ENCODE results near the gene FBLN2. TPM values are rescaled to one million over a fixed set of nuclear protein-coding genes. Genes with fewer than 3 reads are reported as not detected.

The FBLN2 gene
- total RNA-seq, 2 experiments from 2014 or later = not detected

DNA sequence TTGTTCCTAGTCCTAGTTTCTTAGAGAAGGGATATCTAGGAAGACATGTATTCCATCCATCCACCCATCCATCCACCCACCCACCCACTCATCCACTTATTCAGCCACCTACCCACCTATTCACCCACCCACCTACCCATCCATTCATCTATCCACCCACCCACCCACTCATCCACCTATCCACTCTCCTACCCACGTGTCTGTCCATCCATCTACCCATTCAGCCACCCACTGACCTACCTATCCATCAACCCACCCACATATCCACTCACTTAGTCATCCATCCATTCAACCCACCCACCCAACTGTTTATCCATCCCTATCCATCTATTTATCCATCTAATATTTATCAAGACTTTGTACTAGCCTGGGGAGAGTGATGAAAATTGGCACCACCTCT is 120.5 kb downstream of the FBLN2 start:
- H3K27me3 Mint-ChIP-seq = peaks cover 3% of the 10 kb centered on the region
- DNase-seq = no peak
- POLR2A ChIA-PET = no interaction called here
- no peaks in the 10 kb centered on the region for H3K9me3 Mint-ChIP-seq
- no peak overlapping the region for H3K27ac Mint-ChIP-seq
- CTCF ChIA-PET = no interaction called here
- no peaks in the 10 kb centered on the region for H3K4me1 Mint-ChIP-seq
- no peaks in the 10 kb centered on the region for H3K36me3 Mint-ChIP-seq (ENCODE audit: low read depth)
- no peak overlapping the region for H3K4me3 Mint-ChIP-seq

- H3K9me3 Mint-ChIP-seq = no peaks in the 10 kb centered on the region
- POLR2A ChIA-PET = no interaction called here
Observed at GRCh38 chr3:13670292-13670691, 121.4 kb downstream of the FBLN2 start.

DNA sequence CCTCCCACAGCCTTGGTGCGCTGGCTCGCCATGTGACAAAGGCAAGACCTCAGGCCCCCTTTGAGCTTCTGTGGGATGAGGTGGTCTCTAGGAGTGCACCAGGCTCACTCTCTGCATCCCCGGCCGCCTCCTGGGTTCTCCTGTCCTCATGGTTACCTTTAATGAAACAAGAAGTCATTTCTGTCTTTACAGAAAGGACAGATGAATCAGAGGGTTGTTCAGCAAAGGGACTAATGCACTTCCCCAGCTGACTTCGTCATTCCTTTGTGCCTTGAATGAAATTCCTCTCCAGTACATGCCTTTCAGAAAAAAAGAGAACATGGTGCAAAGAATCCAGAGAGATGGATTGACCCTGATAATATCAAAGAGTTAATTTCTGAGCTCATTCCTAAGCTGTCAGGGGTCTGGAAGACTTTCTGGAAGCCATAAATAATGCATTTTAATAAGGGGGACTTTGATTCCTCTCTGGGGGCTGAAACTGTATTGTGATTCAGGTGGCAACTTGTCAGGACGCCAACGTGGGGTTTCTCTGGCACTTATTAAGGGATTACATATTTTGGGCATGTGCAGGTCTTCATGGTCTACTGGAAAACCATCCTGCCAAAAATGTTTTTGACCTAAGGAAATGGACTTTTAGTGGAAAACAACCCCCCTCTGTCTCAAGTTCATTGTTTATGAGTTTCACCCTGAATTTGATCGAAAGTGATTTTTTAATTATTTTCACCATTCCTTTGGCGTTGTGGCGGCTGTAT is 122.7 kb downstream of the FBLN2 start:
- Mint-ChIP-seq H3K27ac (no peak overlapping the region), H3K36me3 (ENCODE audit: low read depth) (no peaks in the 10 kb centered on the region), H3K4me1 (no peaks in the 10 kb centered on the region), H3K4me3 (no peak overlapping the region), H3K9me3 (no peaks in the 10 kb centered on the region), H3K27me3 (peaks cover 3% of the 10 kb centered on the region)
- DNase-seq = no peak
- ChIA-PET POLR2A (no interaction called here), CTCF (no interaction called here)

More at GRCh38 chr3:13670292-13670691, 121.4 kb downstream of the FBLN2 start:
- no peak overlapping the region for H3K27ac Mint-ChIP-seq
- no peaks in the 10 kb centered on the region for H3K4me1 Mint-ChIP-seq
- peaks cover 3% of the 10 kb centered on the region for H3K27me3 Mint-ChIP-seq
- no peak overlapping the region for H3K4me3 Mint-ChIP-seq
- DNase-seq = no peak
- H3K36me3 Mint-ChIP-seq (ENCODE audit: low read depth) = no peaks in the 10 kb centered on the region
- CTCF ChIA-PET = no interaction called here

DNA sequence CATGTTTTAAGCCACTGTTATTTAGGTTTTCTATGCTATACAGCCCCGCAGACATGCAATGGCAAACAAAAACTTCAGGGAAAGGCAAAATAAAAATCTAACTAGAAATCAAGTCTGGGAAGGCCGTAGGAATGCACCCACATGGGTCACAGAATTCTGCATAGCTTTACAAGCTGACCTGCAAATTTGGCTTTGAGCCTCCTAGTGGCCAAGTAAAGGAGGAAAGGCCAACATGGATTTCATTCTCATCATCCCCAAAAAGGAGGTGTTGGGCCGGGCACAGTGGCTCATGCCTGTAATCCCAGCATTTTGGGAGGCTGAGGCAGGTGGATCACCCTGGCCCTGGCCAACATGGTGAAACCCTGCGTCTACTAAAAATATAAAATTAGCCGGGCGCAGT is 124.3 kb downstream of the FBLN2 start:
- Mint-ChIP-seq H3K36me3 (ENCODE audit: low read depth) (no peaks in the 10 kb centered on the region), H3K27ac (no peak overlapping the region), H3K4me3 (no peak overlapping the region), H3K9me3 (no peaks in the 10 kb centered on the region), H3K4me1 (no peaks in the 10 kb centered on the region), H3K27me3 (peaks cover 3% of the 10 kb centered on the region)
- DNase-seq = no peak
- ChIA-PET CTCF (interaction anchor here (1.6 kb wide), 1 partner anchor 20 kb away, joined by 3 read pairs; no protein-coding TSS in a partner anchor), POLR2A (no interaction called here)

GRCh38 chr3:13674538-13675185 is 125.7 kb downstream of the FBLN2 start:
- no peaks in the 10 kb centered on the region for H3K4me1 Mint-ChIP-seq
- no peaks in the 10 kb centered on the region for H3K9me3 Mint-ChIP-seq
- DNase-seq = no peak
- no peak overlapping the region for H3K4me3 Mint-ChIP-seq
- H3K36me3 Mint-ChIP-seq (ENCODE audit: low read depth) = no peaks in the 10 kb centered on the region
- peaks cover 5% of the 10 kb centered on the region for H3K27me3 Mint-ChIP-seq
- POLR2A ChIA-PET = no interaction called here
- no peak overlapping the region for H3K27ac Mint-ChIP-seq
- CTCF ChIA-PET = no interaction called here

- H3K36me3 Mint-ChIP-seq (ENCODE audit: low read depth) = no peaks in the 10 kb centered on the region
- no peak for DNase-seq
- no peaks in the 10 kb centered on the region for H3K9me3 Mint-ChIP-seq
- POLR2A ChIA-PET = no interaction called here
- H3K4me1 Mint-ChIP-seq = no peaks in the 10 kb centered on the region
- no peak overlapping the region for H3K4me3 Mint-ChIP-seq
- H3K27me3 Mint-ChIP-seq = peaks cover 5% of the 10 kb centered on the region
- CTCF ChIA-PET = no interaction called here
- no peak overlapping the region for H3K27ac Mint-ChIP-seq
Observed at GRCh38 chr3:13676356-13677017, 127.6 kb downstream of the FBLN2 start.

- Mint-ChIP-seq H3K4me1 (no peaks in the 10 kb centered on the region), H3K27ac (no peak overlapping the region), H3K4me3 (no peak overlapping the region), H3K27me3 (peaks cover 2% of the 10 kb centered on the region), H3K36me3 (ENCODE audit: low read depth) (no peaks in the 10 kb centered on the region), H3K9me3 (no peaks in the 10 kb centered on the region)
- ChIA-PET POLR2A (no interaction called here), CTCF (no interaction called here)
- no peak for DNase-seq
Observed at GRCh38 chr3:13677272-13677671, 128.3 kb downstream of the FBLN2 start.

- H3K36me3 Mint-ChIP-seq (ENCODE audit: low read depth) = no peaks in the 10 kb centered on the region
- no peak overlapping the region for H3K4me3 Mint-ChIP-seq
- H3K4me1 Mint-ChIP-seq = no peaks in the 10 kb centered on the region
- peaks cover 2% of the 10 kb centered on the region for H3K27me3 Mint-ChIP-seq
- ChIA-PET CTCF (interaction anchor here (0.5 kb wide), 1 partner anchor 54 kb away, joined by 3 read pairs; no protein-coding TSS in a partner anchor), POLR2A (no interaction called here)
- H3K27ac Mint-ChIP-seq = no peak overlapping the region
- H3K9me3 Mint-ChIP-seq = no peaks in the 10 kb centered on the region
- no peak for DNase-seq
Observed at GRCh38 chr3:13681931-13682330, 133.0 kb downstream of the FBLN2 start.

GRCh38 chr3:13682331-13683013 is 133.5 kb downstream of the FBLN2 start:
- ChIA-PET CTCF (no interaction called here), POLR2A (no interaction called here)
- DNase-seq = no peak
- H3K36me3 Mint-ChIP-seq (ENCODE audit: low read depth) = no peaks in the 10 kb centered on the region
- no peak overlapping the region for H3K27ac Mint-ChIP-seq
- peaks cover 2% of the 10 kb centered on the region for H3K27me3 Mint-ChIP-seq
- no peaks in the 10 kb centered on the region for H3K9me3 Mint-ChIP-seq
- H3K4me1 Mint-ChIP-seq = no peaks in the 10 kb centered on the region
- H3K4me3 Mint-ChIP-seq = no peak overlapping the region

- Mint-ChIP-seq H3K27ac (no peak overlapping the region), H3K9me3 (no peaks in the 10 kb centered on the region), H3K36me3 (ENCODE audit: low read depth) (no peaks in the 10 kb centered on the region), H3K4me1 (no peaks in the 10 kb centered on the region), H3K4me3 (no peak overlapping the region), H3K27me3 (peaks cover 1% of the 10 kb centered on the region)
- DNase-seq = no peak
- ChIA-PET POLR2A (no interaction called here), CTCF (no interaction called here)
Observed at GRCh38 chr3:13683288-13683687, 134.4 kb downstream of the FBLN2 start.

DNA sequence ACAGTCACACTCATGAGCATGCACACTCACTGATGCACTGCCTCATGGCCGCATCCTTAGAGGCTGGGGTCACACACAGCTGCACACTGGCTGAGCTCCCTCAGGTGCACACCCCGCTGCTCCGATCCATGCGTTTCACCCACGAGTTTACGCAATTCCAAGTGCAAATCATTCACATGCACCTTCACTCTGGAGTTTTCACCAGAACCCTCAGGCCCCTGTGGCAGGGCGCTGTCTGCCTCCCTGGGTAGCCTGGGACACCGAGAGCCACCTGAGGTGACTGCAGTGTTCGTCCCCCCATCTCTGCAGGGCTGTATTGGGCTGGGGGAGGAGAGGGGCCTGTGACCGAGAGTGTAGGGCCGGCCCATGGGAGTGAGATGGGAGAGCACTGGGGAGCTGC is 134.8 kb downstream of the FBLN2 start:
- no peak for DNase-seq
- no peaks in the 10 kb centered on the region for H3K9me3 Mint-ChIP-seq
- no peaks in the 10 kb centered on the region for H3K4me1 Mint-ChIP-seq
- ChIA-PET CTCF (no interaction called here), POLR2A (interaction anchor here (0.5 kb wide), 1 partner anchor 375 kb away, joined by 3 read pairs; no protein-coding TSS in a partner anchor)
- no peaks in the 10 kb centered on the region for H3K36me3 Mint-ChIP-seq (ENCODE audit: low read depth)
- no peaks in the 10 kb centered on the region for H3K27me3 Mint-ChIP-seq
- H3K27ac Mint-ChIP-seq = no peak overlapping the region
- H3K4me3 Mint-ChIP-seq = no peak overlapping the region

GRCh38 chr3:13684350-13684749 is 135.4 kb downstream of the FBLN2 start:
- no peak for DNase-seq
- CTCF ChIA-PET = no interaction called here
- Mint-ChIP-seq H3K36me3 (ENCODE audit: low read depth) (no peaks in the 10 kb centered on the region), H3K4me1 (no peaks in the 10 kb centered on the region), H3K9me3 (no peaks in the 10 kb centered on the region), H3K4me3 (no peak overlapping the region), H3K27ac (no peak overlapping the region), H3K27me3 (no peaks in the 10 kb centered on the region)
- POLR2A ChIA-PET = interaction anchor here (0.5 kb wide), 1 partner anchor 374 kb away, joined by 3 read pairs; no protein-coding TSS in a partner anchor

DNA sequence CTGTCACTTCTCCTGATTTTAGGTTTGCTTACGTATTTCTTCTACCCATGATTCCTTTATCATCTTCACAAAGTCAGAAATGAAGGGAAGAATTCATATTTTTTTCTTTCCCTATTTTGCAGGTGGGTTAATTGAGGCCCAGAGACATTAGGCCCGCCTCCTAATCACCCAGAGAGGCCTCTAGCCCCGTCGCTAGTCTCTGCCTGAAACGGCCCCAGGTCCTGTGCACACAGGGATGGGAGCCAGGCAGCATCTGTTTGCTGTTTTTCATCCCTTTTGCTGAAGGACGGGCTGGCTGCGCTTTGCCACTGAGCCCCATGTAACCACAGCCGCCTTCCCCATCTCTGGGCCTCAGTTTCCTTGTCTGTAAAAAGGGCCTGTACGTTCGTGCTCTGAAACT is 135.9 kb downstream of the FBLN2 start:
- no peaks in the 10 kb centered on the region for H3K36me3 Mint-ChIP-seq (ENCODE audit: low read depth)
- CTCF ChIA-PET = no interaction called here
- POLR2A ChIA-PET = no interaction called here
- no peaks in the 10 kb centered on the region for H3K4me1 Mint-ChIP-seq
- DNase-seq = no peak
- no peak overlapping the region for H3K27ac Mint-ChIP-seq
- H3K27me3 Mint-ChIP-seq = no peaks in the 10 kb centered on the region
- H3K4me3 Mint-ChIP-seq = no peak overlapping the region
- no peaks in the 10 kb centered on the region for H3K9me3 Mint-ChIP-seq

All from activated CD4-positive, alpha-beta T cell treated with anti-CD3 and anti-CD28 coated beads, Interleukin-2, amount 10 ng/mL, durations not matched to agents 7 days and 5 days (primary cell).